Suprapubic skin (tissue), 4 donors: Measurements from ENCODE around the gene ENPP7. TPM values are rescaled to one million over a fixed set of nuclear protein-coding genes. Genes with fewer than 3 reads are reported as not detected.
A peak's percentile ranks its signal among the peaks of the same experiment; 100 is the strongest.

Source experiments
- DNase-seq, 2 donors: peaks; one replicate each; pipeline ENCODE4 v3.0.0-alpha.2; 2019; ENCODE audit warnings: low spot score in 2 of 2
- H3K27ac ChIP-seq: fragments of 200-600 bp; sonication (generic); one replicate; pipeline ENCODE4 v1.5.1; 2019
- H3K27me3 ChIP-seq: fragments of 200-600 bp; sonication (generic); one replicate; pipeline ENCODE4 v1.5.1; 2019
- H3K36me3 ChIP-seq: fragments of 200-600 bp; sonication (generic); one replicate; pipeline ENCODE4 v1.5.1; 2019
- H3K4me1 ChIP-seq: fragments of 200-600 bp; sonication (generic); one replicate; pipeline ENCODE4 v1.5.1; 2019
- H3K4me3 ChIP-seq: fragments of 200-600 bp; sonication (generic); one replicate; pipeline ENCODE4 v1.5.1; 2019; ENCODE audit warnings: mild to moderate bottlenecking
- H3K9me3 ChIP-seq: fragments of 200-600 bp; sonication (generic); one replicate; pipeline ENCODE4 v1.5.1; 2019
- EP300 ChIP-seq: sonication (generic); formaldehyde crosslinking; IDR thresholded peaks from one replicate; pipeline ENCODE4 v1.6.1; 2017; ENCODE audit warnings: antibody characterized with exemption
- POLR2A ChIP-seq, 2 donors: fragments of 450-650 bp; IDR thresholded peaks; one replicate each; pipeline ENCODE4 v1.6.1; 2017; ENCODE audit warnings: antibody characterized with exemption in 2 of 2, mild to moderate bottlenecking in 2 of 2, moderate library complexity in 2 of 2
- POLR2AphosphoS5 ChIP-seq, 3 donors: sonication (generic); formaldehyde crosslinking; IDR thresholded peaks; one replicate each; pipeline ENCODE4 v1.6.1; 2017; ENCODE audit warnings: antibody characterized with exemption in 3 of 3
- WGBS: methylation state at CpG from one replicate; pipeline ENCODE4 v1.1.5; 2018; 5-methylcytosine and 5-hydroxymethylcytosine counted together
- total RNA-seq, 4 donors: library from RNA; depleted of rRNA; stranded (reverse); fragments of >200 nt; gene quantifications; one replicate each; pipeline ENCODE4 v1.1.0, GENCODE V29; 2016
- TF ChIP-seq, protein P1 (sequence below), 2 donors: fragments of 200-600 bp in 1 of 2; fragments of 450-650 bp in 1 of 2; sonication (generic) in 1 of 2; IDR thresholded peaks; one replicate each; pipeline ENCODE4 v1.5.1; 2016 to 2019; ENCODE audit warnings: antibody characterized with exemption in 2 of 2, mild to moderate bottlenecking in 1 of 2, moderate library complexity in 1 of 2

ENPP7 gene
- total RNA-seq, 4 donors from 2014 or later, result not detected

- Histone ChIP-seq H3K27ac (no peak overlapping the region), H3K27me3 (peaks cover 87% of the 10 kb centered on the region), H3K36me3 (peaks cover 9% of the 10 kb centered on the region), H3K4me3 (no peak overlapping the region), H3K4me1 (peaks cover 27% of the 10 kb centered on the region), H3K9me3 (no peaks in the 10 kb centered on the region)
- 61% methylated on average over 8 of the region's 12 CpGs for WGBS
- no peak for TF ChIP-seq EP300
- no peak for TF ChIP-seq POLR2AphosphoS5 (IDR thresholded peaks at IDR 0.05)
- TF ChIP-seq POLR2A (IDR thresholded peaks at IDR 0.05), result no peak
- TF ChIP-seq, protein P1, sequence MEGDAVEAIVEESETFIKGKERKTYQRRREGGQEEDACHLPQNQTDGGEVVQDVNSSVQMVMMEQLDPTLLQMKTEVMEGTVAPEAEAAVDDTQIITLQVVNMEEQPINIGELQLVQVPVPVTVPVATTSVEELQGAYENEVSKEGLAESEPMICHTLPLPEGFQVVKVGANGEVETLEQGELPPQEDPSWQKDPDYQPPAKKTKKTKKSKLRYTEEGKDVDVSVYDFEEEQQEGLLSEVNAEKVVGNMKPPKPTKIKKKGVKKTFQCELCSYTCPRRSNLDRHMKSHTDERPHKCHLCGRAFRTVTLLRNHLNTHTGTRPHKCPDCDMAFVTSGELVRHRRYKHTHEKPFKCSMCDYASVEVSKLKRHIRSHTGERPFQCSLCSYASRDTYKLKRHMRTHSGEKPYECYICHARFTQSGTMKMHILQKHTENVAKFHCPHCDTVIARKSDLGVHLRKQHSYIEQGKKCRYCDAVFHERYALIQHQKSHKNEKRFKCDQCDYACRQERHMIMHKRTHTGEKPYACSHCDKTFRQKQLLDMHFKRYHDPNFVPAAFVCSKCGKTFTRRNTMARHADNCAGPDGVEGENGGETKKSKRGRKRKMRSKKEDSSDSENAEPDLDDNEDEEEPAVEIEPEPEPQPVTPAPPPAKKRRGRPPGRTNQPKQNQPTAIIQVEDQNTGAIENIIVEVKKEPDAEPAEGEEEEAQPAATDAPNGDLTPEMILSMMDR (IDR thresholded peaks at IDR 0.05), result no peak
- no peak for DNase-seq
Observed at GRCh38 chr17:79786930-79787643, 56.3 kb downstream of the ENPP7 start.

GRCh38 chr17:79788455-79788854, 57.7 kb downstream of the ENPP7 start:
- 72% methylated on average over 5 of the region's 5 CpGs for WGBS

GRCh38 chr17:79788989-79789942, 58.5 kb downstream of the ENPP7 start:
- WGBS, result 66% methylated on average over 17 of the region's 52 CpGs
- Histone ChIP-seq H3K9me3 (no peaks in the 10 kb centered on the region), H3K27me3 (peaks cover 90% of the 10 kb centered on the region), H3K27ac (no peak overlapping the region), H3K4me3 (peak overlapping the region; percentile 28), H3K36me3 (peaks cover 4% of the 10 kb centered on the region), H3K4me1 (peaks cover 40% of the 10 kb centered on the region)
- no peak for DNase-seq
- TF ChIP-seq, protein P1 (IDR thresholded peaks at IDR 0.05), result no peak
- no peak for TF ChIP-seq POLR2AphosphoS5 (IDR thresholded peaks at IDR 0.05)
- no peak for TF ChIP-seq POLR2A (IDR thresholded peaks at IDR 0.05)
- TF ChIP-seq EP300, result no peak

More at GRCh38 chr17:79788455-79788854, 57.7 kb downstream of the ENPP7 start:
- no peak for TF ChIP-seq POLR2AphosphoS5 (IDR thresholded peaks at IDR 0.05)
- no peak for TF ChIP-seq POLR2A (IDR thresholded peaks at IDR 0.05)
- TF ChIP-seq, protein P1 (IDR thresholded peaks at IDR 0.05), result no peak
- no peak for TF ChIP-seq EP300
- Histone ChIP-seq H3K4me1 (peaks cover 40% of the 10 kb centered on the region), H3K27me3 (peaks cover 97% of the 10 kb centered on the region), H3K27ac (no peak overlapping the region), H3K4me3 (no peak overlapping the region), H3K9me3 (no peaks in the 10 kb centered on the region), H3K36me3 (peaks cover 9% of the 10 kb centered on the region)
- no peak for DNase-seq

GRCh38 chr17:79789943-79790804, 59.4 kb downstream of the ENPP7 start:
- DNase-seq, result no peak
- TF ChIP-seq POLR2A (IDR thresholded peaks at IDR 0.05) (no peak), POLR2AphosphoS5 (IDR thresholded peaks at IDR 0.05) (no peak), EP300 (no peak)
- TF ChIP-seq, protein P1 (IDR thresholded peaks at IDR 0.05), result peak; percentile 35 to 78
- Histone ChIP-seq H3K27ac (no peak overlapping the region), H3K4me3 (peak overlapping the region; percentile 28), H3K36me3 (peaks cover 3% of the 10 kb centered on the region), H3K9me3 (no peaks in the 10 kb centered on the region), H3K27me3 (peaks cover 81% of the 10 kb centered on the region), H3K4me1 (peaks cover 40% of the 10 kb centered on the region)
- WGBS, result 10% methylated on average over 6 of the region's 74 CpGs
